Stimulated activated CD8-positive, alpha-beta memory T cell treated with anti-CD3 and anti-CD28 coated beads, Interleukin-7, amount 100 ng/mL, for 4 hours (primary cell): ENCODE measurements around the gene COX19.
"Not testable (repeated sequence)": the region's sequence is repeated elsewhere in the genome, so short reads cannot be mapped to it uniquely, and the experiment has no call there.

ENCODE experiments used
- DNase-seq, 2 donors: peaks; one replicate each; pipeline ENCODE4 v3.0.0-alpha.2; 2020; ENCODE audit warnings: low read depth in 2 of 2

The COX19 gene

GRCh38 chr7:1010226-1010625 is 34.9 kb upstream of the COX19 start:
- no peak for DNase-seq

GRCh38 chr7:1009747-1010146 is 34.4 kb upstream of the COX19 start:
- DNase-seq, result no peak

GRCh38 chr7:1008733-1009363 is 33.5 kb upstream of the COX19 start:
- no peak for DNase-seq

- no peak for DNase-seq
These were observed 32.6 kb upstream of the COX19 start for GRCh38 chr7:1007901-1008300.

GRCh38 chr7:1005303-1005702 is 30.0 kb upstream of the COX19 start:
- DNase-seq, result no peak

- DNase-seq, result no peak
These were observed 28.9 kb upstream of the COX19 start for GRCh38 chr7:1004018-1004852.

GRCh38 chr7:1002445-1002844 is 27.1 kb upstream of the COX19 start:
- not testable (repeated sequence) for DNase-seq

- DNase-seq, result not testable (repeated sequence)
These were observed 26.7 kb upstream of the COX19 start for GRCh38 chr7:1002026-1002425.

GRCh38 chr7:1001069-1001770 is 25.9 kb upstream of the COX19 start:
- DNase-seq, result not testable (repeated sequence)

- DNase-seq, result no peak
These were observed 24.9 kb upstream of the COX19 start for GRCh38 chr7:999941-1000935.

- no peak for DNase-seq
These were observed 24.0 kb upstream of the COX19 start for GRCh38 chr7:999149-999879.

GRCh38 chr7:997404-998395 is 22.4 kb upstream of the COX19 start:
- DNase-seq, result no peak

- DNase-seq, result no peak
These were observed 20.9 kb upstream of the COX19 start for GRCh38 chr7:996079-996872.

- no peak for DNase-seq
These were observed 20.2 kb upstream of the COX19 start for GRCh38 chr7:995571-995970.

- DNase-seq, result no peak
These were observed 19.4 kb upstream of the COX19 start for GRCh38 chr7:994592-995308.

GRCh38 chr7:992709-993607 is 17.6 kb upstream of the COX19 start:
- DNase-seq, result peak; percentile 86 to 88
